ENCODE measurements around the gene CNTNAP4. TPM values are rescaled to one million over a fixed set of nuclear protein-coding genes. Genes with fewer than 3 reads are reported as not detected.

Gene CNTNAP4
- polyA plus RNA-seq, 1 of the 3 experiments (the other 2 are of a cell fraction): not detected

DNA sequence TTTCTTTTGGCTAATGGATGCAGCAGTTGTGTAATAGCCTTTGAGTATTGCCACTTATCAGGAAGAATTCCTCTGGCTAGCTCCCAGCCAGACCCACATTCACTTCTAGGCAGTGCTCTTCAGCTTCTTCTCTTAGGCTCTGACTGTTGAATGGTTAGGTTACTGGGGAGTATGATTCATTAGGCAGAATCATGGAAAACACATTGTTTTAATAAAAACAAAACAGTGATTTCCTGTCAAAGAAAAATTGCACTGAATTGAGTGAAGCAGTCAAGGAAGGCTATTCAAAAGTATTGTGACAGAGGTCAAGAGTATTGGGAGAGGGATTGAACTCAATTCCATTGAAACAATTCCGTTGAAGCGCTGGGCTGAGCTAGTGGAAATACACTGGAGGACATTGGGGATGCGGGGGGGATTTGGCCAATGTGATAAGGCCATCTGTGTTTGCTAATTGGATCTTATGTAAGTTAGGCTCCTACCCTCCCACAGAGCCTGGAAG lies 68.0 kb downstream of the CNTNAP4 start:
- no peak for DNase-seq
- H3K36me3 ChIP-seq (replicated peaks in 1 of 2; ENCODE audit: control insufficient read depth in 1 of 2, insufficient read depth in 2 of 2, low read length in 1 of 2): no peaks in the 10 kb centered on the region
- no peaks in the 10 kb centered on the region for H3K9me3 ChIP-seq
- no peak overlapping the region for H3K4me3 ChIP-seq (ENCODE audit: low read depth in 2 of 2, low read length in 1 of 2)
- CTCF ChIA-PET: interaction anchor here (0.6 to 1.4 kb wide), 2 partner anchors 21 to 1145 kb away, joined by 3 read pairs; no protein-coding TSS in a partner anchor
- no peaks in the 10 kb centered on the region for H3K79me2 ChIP-seq (ENCODE audit: insufficient read depth)
- H2AFZ ChIP-seq (ENCODE audit: low read depth): no peak overlapping the region
- H3K27ac ChIP-seq (ENCODE audit: low read depth in 2 of 2, low read length in 1 of 2): no peak overlapping the region
- H4K20me1 ChIP-seq (ENCODE audit: insufficient read depth): no peaks in the 10 kb centered on the region
- H3K9ac ChIP-seq: no peak overlapping the region
- 36% methylated on average over 3 of the region's 3 CpGs for WGBS (ENCODE audit: low lambda C conversion rate)
- no peak overlapping the region for H3K4me2 ChIP-seq
- H3K4me1 ChIP-seq (ENCODE audit: control insufficient read depth in 1 of 2, insufficient read depth in 2 of 2, low read depth in 1 of 2, low read length in 1 of 2): peaks cover 0 to 2% of the 10 kb centered on the region in 2 experiments; a peak in 1 of 4 replicates
- POLR2A ChIA-PET: no interaction called here
- H3K27me3 ChIP-seq (ENCODE audit: insufficient read depth): no peaks in the 10 kb centered on the region
- TF ChIP-seq RFX5 (IDR thresholded peaks at IDR 0.05; ENCODE audit: low read length): no peak
- no peak for TF ChIP-seq SIN3A (IDR thresholded peaks at IDR 0.05; ENCODE audit: borderline replicate concordance, low read depth, low read length)
- TF ChIP-seq JUND (IDR thresholded peaks at IDR 0.05): no peak
- no peak for TF ChIP-seq SMC3 (IDR thresholded peaks at IDR 0.05; ENCODE audit: low read depth, low read length)
- no peak for TF ChIP-seq GATA2 (CRISPR knock-in tag; IDR thresholded peaks at IDR 0.05)
- TF ChIP-seq FOXJ3 (CRISPR knock-in tag; IDR thresholded peaks at IDR 0.05): no peak
- no peak for TF ChIP-seq GABPA (IDR thresholded peaks at IDR 0.05; ENCODE audit: low read depth)
- TF ChIP-seq TCF12 (IDR thresholded peaks at IDR 0.05): no peak
- TF ChIP-seq USF2 (IDR thresholded peaks at IDR 0.05; ENCODE audit: borderline replicate concordance, low read depth, low read length): no peak
- no peak for TF ChIP-seq USF1 (IDR thresholded peaks at IDR 0.05; ENCODE audit: borderline replicate concordance, low read depth)
- no peak for TF ChIP-seq EP300 (IDR thresholded peaks at IDR 0.05; ENCODE audit: borderline replicate concordance in 1 of 2, low read depth in 1 of 2, low read length in 1 of 2)
- no peak for TF ChIP-seq YY1 (IDR thresholded peaks at IDR 0.05; ENCODE audit: low read depth)
- no peak for TF ChIP-seq TAF1 (IDR thresholded peaks at IDR 0.05; ENCODE audit: borderline replicate concordance, low read depth, low read length)
- TF ChIP-seq TEAD4 (IDR thresholded peaks at IDR 0.05; ENCODE audit: borderline replicate concordance, insufficient read depth): no peak
- no peak for TF ChIP-seq NRF1 (IDR thresholded peaks at IDR 0.05; ENCODE audit: low read depth, low read length)
- TF ChIP-seq, protein P1, sequence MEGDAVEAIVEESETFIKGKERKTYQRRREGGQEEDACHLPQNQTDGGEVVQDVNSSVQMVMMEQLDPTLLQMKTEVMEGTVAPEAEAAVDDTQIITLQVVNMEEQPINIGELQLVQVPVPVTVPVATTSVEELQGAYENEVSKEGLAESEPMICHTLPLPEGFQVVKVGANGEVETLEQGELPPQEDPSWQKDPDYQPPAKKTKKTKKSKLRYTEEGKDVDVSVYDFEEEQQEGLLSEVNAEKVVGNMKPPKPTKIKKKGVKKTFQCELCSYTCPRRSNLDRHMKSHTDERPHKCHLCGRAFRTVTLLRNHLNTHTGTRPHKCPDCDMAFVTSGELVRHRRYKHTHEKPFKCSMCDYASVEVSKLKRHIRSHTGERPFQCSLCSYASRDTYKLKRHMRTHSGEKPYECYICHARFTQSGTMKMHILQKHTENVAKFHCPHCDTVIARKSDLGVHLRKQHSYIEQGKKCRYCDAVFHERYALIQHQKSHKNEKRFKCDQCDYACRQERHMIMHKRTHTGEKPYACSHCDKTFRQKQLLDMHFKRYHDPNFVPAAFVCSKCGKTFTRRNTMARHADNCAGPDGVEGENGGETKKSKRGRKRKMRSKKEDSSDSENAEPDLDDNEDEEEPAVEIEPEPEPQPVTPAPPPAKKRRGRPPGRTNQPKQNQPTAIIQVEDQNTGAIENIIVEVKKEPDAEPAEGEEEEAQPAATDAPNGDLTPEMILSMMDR (IDR thresholded peaks at IDR 0.05): no peak
- TF ChIP-seq, protein P2, sequence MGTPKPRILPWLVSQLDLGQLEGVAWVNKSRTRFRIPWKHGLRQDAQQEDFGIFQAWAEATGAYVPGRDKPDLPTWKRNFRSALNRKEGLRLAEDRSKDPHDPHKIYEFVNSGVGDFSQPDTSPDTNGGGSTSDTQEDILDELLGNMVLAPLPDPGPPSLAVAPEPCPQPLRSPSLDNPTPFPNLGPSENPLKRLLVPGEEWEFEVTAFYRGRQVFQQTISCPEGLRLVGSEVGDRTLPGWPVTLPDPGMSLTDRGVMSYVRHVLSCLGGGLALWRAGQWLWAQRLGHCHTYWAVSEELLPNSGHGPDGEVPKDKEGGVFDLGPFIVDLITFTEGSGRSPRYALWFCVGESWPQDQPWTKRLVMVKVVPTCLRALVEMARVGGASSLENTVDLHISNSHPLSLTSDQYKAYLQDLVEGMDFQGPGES (IDR thresholded peaks at IDR 0.05; ENCODE audit: low read depth, low read length): no peak
- TF ChIP-seq RCOR1 (IDR thresholded peaks at IDR 0.05; ENCODE audit: low read length): no peak
- TF ChIP-seq, protein P3, sequence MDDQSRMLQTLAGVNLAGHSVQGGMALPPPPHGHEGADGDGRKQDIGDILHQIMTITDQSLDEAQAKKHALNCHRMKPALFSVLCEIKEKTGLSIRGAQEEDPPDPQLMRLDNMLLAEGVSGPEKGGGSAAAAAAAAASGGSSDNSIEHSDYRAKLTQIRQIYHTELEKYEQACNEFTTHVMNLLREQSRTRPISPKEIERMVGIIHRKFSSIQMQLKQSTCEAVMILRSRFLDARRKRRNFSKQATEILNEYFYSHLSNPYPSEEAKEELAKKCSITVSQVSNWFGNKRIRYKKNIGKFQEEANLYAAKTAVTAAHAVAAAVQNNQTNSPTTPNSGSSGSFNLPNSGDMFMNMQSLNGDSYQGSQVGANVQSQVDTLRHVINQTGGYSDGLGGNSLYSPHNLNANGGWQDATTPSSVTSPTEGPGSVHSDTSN (IDR thresholded peaks at IDR 0.05): no peak
- TF ChIP-seq, protein P4, sequence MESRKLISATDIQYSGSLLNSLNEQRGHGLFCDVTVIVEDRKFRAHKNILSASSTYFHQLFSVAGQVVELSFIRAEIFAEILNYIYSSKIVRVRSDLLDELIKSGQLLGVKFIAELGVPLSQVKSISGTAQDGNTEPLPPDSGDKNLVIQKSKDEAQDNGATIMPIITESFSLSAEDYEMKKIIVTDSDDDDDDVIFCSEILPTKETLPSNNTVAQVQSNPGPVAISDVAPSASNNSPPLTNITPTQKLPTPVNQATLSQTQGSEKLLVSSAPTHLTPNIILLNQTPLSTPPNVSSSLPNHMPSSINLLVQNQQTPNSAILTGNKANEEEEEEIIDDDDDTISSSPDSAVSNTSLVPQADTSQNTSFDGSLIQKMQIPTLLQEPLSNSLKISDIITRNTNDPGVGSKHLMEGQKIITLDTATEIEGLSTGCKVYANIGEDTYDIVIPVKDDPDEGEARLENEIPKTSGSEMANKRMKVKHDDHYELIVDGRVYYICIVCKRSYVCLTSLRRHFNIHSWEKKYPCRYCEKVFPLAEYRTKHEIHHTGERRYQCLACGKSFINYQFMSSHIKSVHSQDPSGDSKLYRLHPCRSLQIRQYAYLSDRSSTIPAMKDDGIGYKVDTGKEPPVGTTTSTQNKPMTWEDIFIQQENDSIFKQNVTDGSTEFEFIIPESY (IDR thresholded peaks at IDR 0.05; ENCODE audit: borderline replicate concordance, low read depth): no peak
- no peaks in the 10 kb centered on the region for H3K9me2 ChIP-seq
- no peaks in the 10 kb centered on the region for H3F3A ChIP-seq (replicated peaks; ENCODE audit: insufficient read depth)

Data from SK-N-SH (cell line).